GM19025 (cell line): ENCODE results near the gene NPIPB6.

Experiments
- ATAC-seq: cut with Tn5 transposase; IDR thresholded peaks from one replicate; pipeline ENCODE4 v1.9.1; 2021; ENCODE audit warnings: mild to moderate bottlenecking, low read depth, moderate library complexity; ENCODE audit not compliant: unreplicated experiment

NPIPB6 gene

GRCh38 chr16:28301154-28301553 is 62.2 kb downstream of the NPIPB6 start:
- no peak for ATAC-seq

- ATAC-seq = no peak
Measured at GRCh38 chr16:28300327-28300726, 63.0 kb downstream of the NPIPB6 start.

- ATAC-seq = no peak
Measured at GRCh38 chr16:28298511-28298878, 64.8 kb downstream of the NPIPB6 start.

GRCh38 chr16:28297784-28298510 is 65.4 kb downstream of the NPIPB6 start:
- ATAC-seq = no peak

- no peak for ATAC-seq
Measured at GRCh38 chr16:28297308-28297707, 66.0 kb downstream of the NPIPB6 start.

- no peak for ATAC-seq
Measured at GRCh38 chr16:28295276-28295675, 68.0 kb downstream of the NPIPB6 start.

GRCh38 chr16:28294201-28294600 is 69.1 kb downstream of the NPIPB6 start:
- ATAC-seq = no peak

GRCh38 chr16:28293601-28293960 is 69.7 kb downstream of the NPIPB6 start:
- no peak for ATAC-seq

- no peak for ATAC-seq
Measured at GRCh38 chr16:28292731-28293600, 70.3 kb downstream of the NPIPB6 start.
